HG03469 (cell line): ENCODE data around the gene STYXL1.

ENCODE experiments used
- ATAC-seq: cut with Tn5 transposase; IDR thresholded peaks from one replicate; pipeline ENCODE4 v1.9.1; 2021; ENCODE audit warnings: mild to moderate bottlenecking, moderate library complexity, moderate number of reproducible peaks; ENCODE audit not compliant: unreplicated experiment

STYXL1 gene

GRCh38 chr7:75960372-75960771, 87.4 kb downstream of the STYXL1 start:
- no peak for ATAC-seq

GRCh38 chr7:75958802-75959543, 88.8 kb downstream of the STYXL1 start:
- ATAC-seq = no peak

GRCh38 chr7:75957021-75957736, 90.6 kb downstream of the STYXL1 start:
- no peak for ATAC-seq

DNA sequence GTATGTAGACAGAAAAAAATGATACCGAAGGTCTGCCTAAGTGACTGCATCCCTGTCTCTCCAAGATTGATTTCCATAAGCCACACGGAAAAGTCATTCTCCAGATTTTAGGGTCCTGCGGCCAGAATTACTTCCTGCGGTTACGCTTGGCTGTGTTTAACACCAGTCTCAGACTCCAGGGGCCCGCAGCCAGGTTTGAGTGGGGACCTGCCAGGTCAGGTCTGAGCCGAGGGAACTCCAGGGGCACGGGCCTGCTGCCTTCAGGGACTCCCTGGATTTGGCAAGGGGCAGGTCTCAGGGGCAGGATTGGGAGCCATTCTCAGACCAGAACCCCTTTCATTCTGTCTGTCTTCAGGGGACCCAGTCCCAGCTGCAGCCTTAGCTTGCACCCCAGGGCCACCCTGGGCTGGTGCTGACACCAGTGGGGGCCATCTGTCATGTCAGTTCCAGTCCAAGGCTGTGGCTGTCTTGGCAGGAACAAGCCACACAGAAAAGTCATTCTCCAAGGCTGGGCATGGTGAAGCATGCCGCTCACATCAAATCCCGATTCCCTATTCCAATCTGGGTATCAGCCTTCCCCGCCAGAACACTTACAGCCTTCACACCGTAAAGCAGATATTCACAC, 92.4 kb downstream of the STYXL1 start:
- ATAC-seq = no peak

- no peak for ATAC-seq
Observed at GRCh38 chr7:75953931-75954330, 93.9 kb downstream of the STYXL1 start.

GRCh38 chr7:75953431-75953830, 94.4 kb downstream of the STYXL1 start:
- ATAC-seq = no peak

- ATAC-seq = no peak
Observed at GRCh38 chr7:75951506-75951905, 96.3 kb downstream of the STYXL1 start.

- no peak for ATAC-seq
Observed at GRCh38 chr7:75950111-75950681, 97.6 kb downstream of the STYXL1 start.

DNA sequence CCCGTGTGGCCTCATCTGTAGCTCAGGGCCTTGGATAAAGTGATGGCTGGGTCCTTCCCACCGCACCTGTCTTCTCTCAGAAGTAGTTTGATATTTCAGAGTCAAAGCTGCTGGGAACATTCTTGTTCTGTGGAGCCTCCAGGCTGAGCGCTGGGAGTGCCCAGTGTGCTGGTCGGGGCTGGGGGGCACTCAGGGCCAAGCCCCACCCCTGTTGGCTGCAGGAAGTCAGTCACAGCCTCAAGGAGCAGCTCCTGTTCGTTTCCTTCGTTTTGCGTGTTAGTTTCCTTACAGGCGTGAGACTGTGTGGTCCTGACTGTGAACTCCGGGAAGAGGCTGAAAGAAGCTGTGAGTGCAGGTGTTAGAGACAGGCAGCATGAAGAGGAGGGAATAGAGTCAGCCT, 99.6 kb downstream of the STYXL1 start:
- ATAC-seq = no peak
